Measurements from ENCODE around the gene TGFBR3L. TPM values are rescaled to one million over a fixed set of nuclear protein-coding genes. Genes with fewer than 3 reads are reported as not detected.
A peak's percentile ranks its signal among the peaks of the same experiment; 100 is the strongest.

The TGFBR3L gene
- total RNA-seq, 3 donors from 2014 or later, result 2.3 TPM; not detected in 2

GRCh38 chr19:7914099-7914498 is 531 bp upstream of the TGFBR3L start:
- Histone ChIP-seq H3K9me3 (no peaks in the 10 kb centered on the region), H3K4me3 (no peak overlapping the region), H3K36me3 (peaks cover 27% of the 10 kb centered on the region), H3K27ac (no peak overlapping the region), H3K27me3 (peaks cover 10 to 40% of the 10 kb centered on the region in 2 donors), H3K4me1 (peaks cover 9 to 21% of the 10 kb centered on the region in 2 donors)
- intact Hi-C loops (cut with DNase I; ENCODE audit: low total_unique reads), result no loop called here
- TF ChIP-seq POLR2AphosphoS5 (IDR thresholded peaks at IDR 0.05), result no peak
- TF ChIP-seq, protein P1, sequence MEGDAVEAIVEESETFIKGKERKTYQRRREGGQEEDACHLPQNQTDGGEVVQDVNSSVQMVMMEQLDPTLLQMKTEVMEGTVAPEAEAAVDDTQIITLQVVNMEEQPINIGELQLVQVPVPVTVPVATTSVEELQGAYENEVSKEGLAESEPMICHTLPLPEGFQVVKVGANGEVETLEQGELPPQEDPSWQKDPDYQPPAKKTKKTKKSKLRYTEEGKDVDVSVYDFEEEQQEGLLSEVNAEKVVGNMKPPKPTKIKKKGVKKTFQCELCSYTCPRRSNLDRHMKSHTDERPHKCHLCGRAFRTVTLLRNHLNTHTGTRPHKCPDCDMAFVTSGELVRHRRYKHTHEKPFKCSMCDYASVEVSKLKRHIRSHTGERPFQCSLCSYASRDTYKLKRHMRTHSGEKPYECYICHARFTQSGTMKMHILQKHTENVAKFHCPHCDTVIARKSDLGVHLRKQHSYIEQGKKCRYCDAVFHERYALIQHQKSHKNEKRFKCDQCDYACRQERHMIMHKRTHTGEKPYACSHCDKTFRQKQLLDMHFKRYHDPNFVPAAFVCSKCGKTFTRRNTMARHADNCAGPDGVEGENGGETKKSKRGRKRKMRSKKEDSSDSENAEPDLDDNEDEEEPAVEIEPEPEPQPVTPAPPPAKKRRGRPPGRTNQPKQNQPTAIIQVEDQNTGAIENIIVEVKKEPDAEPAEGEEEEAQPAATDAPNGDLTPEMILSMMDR (IDR thresholded peaks at IDR 0.05), result no peak
- TF ChIP-seq POLR2A (IDR thresholded peaks at IDR 0.05), result no peak
- no peak for DNase-seq (ENCODE audit: low spot score in 2 of 2)

GRCh38 chr19:7915250-7916102 is 846 bp downstream of the TGFBR3L start:
- Histone ChIP-seq H3K27me3 (peaks cover 10 to 40% of the 10 kb centered on the region in 2 donors), H3K4me1 (peaks cover 9 to 21% of the 10 kb centered on the region in 2 donors), H3K9me3 (no peaks in the 10 kb centered on the region), H3K4me3 (peak overlapping the region in 1 of 3 donors; percentile 66), H3K36me3 (peaks cover 23% of the 10 kb centered on the region), H3K27ac (no peak overlapping the region)
- intact Hi-C loops (cut with DNase I; ENCODE audit: low total_unique reads), result no loop called here
- TF ChIP-seq, protein P1 (IDR thresholded peaks at IDR 0.05), result no peak
- TF ChIP-seq POLR2A (IDR thresholded peaks at IDR 0.05), result no peak
- TF ChIP-seq POLR2AphosphoS5 (IDR thresholded peaks at IDR 0.05), result no peak
- no peak for DNase-seq (ENCODE audit: low spot score in 2 of 2)

GRCh38 chr19:7916103-7916954 is 1.7 kb downstream of the TGFBR3L start:
- Histone ChIP-seq H3K27me3 (peaks cover 10 to 40% of the 10 kb centered on the region in 2 donors), H3K9me3 (no peaks in the 10 kb centered on the region), H3K4me1 (peaks cover 10 to 23% of the 10 kb centered on the region in 2 donors), H3K4me3 (peak overlapping the region; percentile 20 to 66 (median 39)), H3K36me3 (peaks cover 14% of the 10 kb centered on the region), H3K27ac (no peak overlapping the region)
- no peak for DNase-seq (ENCODE audit: low spot score in 2 of 2)
- intact Hi-C loops (cut with DNase I; ENCODE audit: low total_unique reads), result no loop called here
- TF ChIP-seq, protein P1 (IDR thresholded peaks at IDR 0.05), result no peak
- TF ChIP-seq POLR2AphosphoS5 (IDR thresholded peaks at IDR 0.05) (no peak), POLR2A (IDR thresholded peaks at IDR 0.05) (no peak)

GRCh38 chr19:7916955-7917266 is 2.3 kb downstream of the TGFBR3L start:
- Histone ChIP-seq H3K27ac (peak overlapping the region in 1 of 2 donors; percentile 9), H3K4me3 (peak overlapping the region in 2 of 3 donors; percentile 39 to 66), H3K9me3 (no peaks in the 10 kb centered on the region), H3K27me3 (peaks cover 10 to 40% of the 10 kb centered on the region in 2 donors), H3K36me3 (peaks cover 10% of the 10 kb centered on the region), H3K4me1 (peaks cover 14 to 29% of the 10 kb centered on the region in 2 donors)
- intact Hi-C loops (cut with DNase I; ENCODE audit: low total_unique reads), result no loop called here
- TF ChIP-seq POLR2AphosphoS5 (IDR thresholded peaks at IDR 0.05) (no peak), POLR2A (IDR thresholded peaks at IDR 0.05) (no peak)
- TF ChIP-seq, protein P1 (IDR thresholded peaks at IDR 0.05), result no peak
- DNase-seq (ENCODE audit: low spot score in 2 of 2), result no peak
